HG03025 (cell line): ENCODE results near the gene CNMD.
"Not testable (repeated sequence)": the region's sequence is repeated elsewhere in the genome, so short reads cannot be mapped to it uniquely, and the experiment has no call there.

Source experiments
- ATAC-seq: cut with Tn5 transposase; IDR thresholded peaks from one replicate; pipeline ENCODE4 v1.9.1; 2021; ENCODE audit warnings: mild to moderate bottlenecking, moderate library complexity; ENCODE audit not compliant: unreplicated experiment, low FRiP score

The CNMD gene

GRCh38 chr13:52746141-52746540, 6.5 kb upstream of the CNMD start:
- no peak for ATAC-seq

- ATAC-seq = no peak
These were observed 5.3 kb upstream of the CNMD start for GRCh38 chr13:52744842-52745375.

- no peak for ATAC-seq
These were observed 4.4 kb upstream of the CNMD start for GRCh38 chr13:52743988-52744387.

- ATAC-seq = no peak
These were observed 3.9 kb upstream of the CNMD start for GRCh38 chr13:52743569-52743968.

- ATAC-seq = no peak
These were observed 727 bp downstream of the CNMD start for GRCh38 chr13:52738719-52739467.

- no peak for ATAC-seq
These were observed 1.7 kb downstream of the CNMD start for GRCh38 chr13:52737965-52738364.

GRCh38 chr13:52737451-52737850, 2.2 kb downstream of the CNMD start:
- no peak for ATAC-seq

GRCh38 chr13:52736891-52737290, 2.7 kb downstream of the CNMD start:
- ATAC-seq = no peak

- ATAC-seq = no peak
These were observed 5.5 kb downstream of the CNMD start for GRCh38 chr13:52734075-52734623.

- no peak for ATAC-seq
These were observed 13.4 kb downstream of the CNMD start for GRCh38 chr13:52726258-52726657.

GRCh38 chr13:52725302-52725701, 14.3 kb downstream of the CNMD start:
- ATAC-seq = no peak

GRCh38 chr13:52723181-52723580, 16.4 kb downstream of the CNMD start:
- ATAC-seq = no peak

- not testable (repeated sequence) for ATAC-seq
These were observed 18.3 kb downstream of the CNMD start for GRCh38 chr13:52721356-52721755.

- not testable (repeated sequence) for ATAC-seq
These were observed 18.7 kb downstream of the CNMD start for GRCh38 chr13:52720904-52721303.

GRCh38 chr13:52713894-52714293, 25.7 kb downstream of the CNMD start:
- ATAC-seq = no peak

- ATAC-seq = no peak
These were observed 27.2 kb downstream of the CNMD start for GRCh38 chr13:52712385-52712784.

GRCh38 chr13:52711286-52711685, 28.3 kb downstream of the CNMD start:
- no peak for ATAC-seq

- ATAC-seq = not testable (repeated sequence)
These were observed 31.4 kb downstream of the CNMD start for GRCh38 chr13:52708266-52708665.

GRCh38 chr13:52707375-52707774, 32.2 kb downstream of the CNMD start:
- no peak for ATAC-seq

GRCh38 chr13:52706081-52706480, 33.5 kb downstream of the CNMD start:
- ATAC-seq = no peak

- ATAC-seq = no peak
These were observed 36.1 kb downstream of the CNMD start for GRCh38 chr13:52703482-52703881.
